H9 (cell line): ENCODE measurements around the gene MAP3K20. TPM values are rescaled to one million over a fixed set of nuclear protein-coding genes. Genes with fewer than 3 reads are reported as not detected.

ENCODE experiments used
- DNase-seq: peaks from one replicate; pipeline ENCODE4 v3.0.0-alpha.2; 2017
- H2AFZ ChIP-seq: one replicate; pipeline ENCODE4 v1.6.1; 2013; ENCODE audit warnings: mild to moderate bottlenecking, low read length, control low read depth, moderate library complexity
- H2AK5ac ChIP-seq: 2 replicates; pipeline ENCODE4 v1.6.1; 2013; ENCODE audit warnings: low read length, control low read depth, mixed read lengths; ENCODE audit not compliant: insufficient read length
- H2BK120ac ChIP-seq: one replicate; pipeline ENCODE4 v1.6.1; 2013; ENCODE audit warnings: low read depth, mild to moderate bottlenecking, low read length, control low read depth, inconsistent platforms; ENCODE audit not compliant: poor library complexity, severe bottlenecking
- H2BK12ac ChIP-seq: 2 replicates; pipeline ENCODE4 v1.6.1; 2013; ENCODE audit warnings: low read length, control low read depth, mixed read lengths, low read depth; ENCODE audit not compliant: insufficient read length
- H2BK15ac ChIP-seq: 2 replicates; pipeline ENCODE4 v1.6.1; 2013; ENCODE audit warnings: low read depth, low read length, control low read depth
- H2BK20ac ChIP-seq: one replicate; pipeline ENCODE4 v1.6.1; 2013; ENCODE audit warnings: low read depth, mild to moderate bottlenecking, low read length, control low read depth, inconsistent platforms; ENCODE audit not compliant: poor library complexity, severe bottlenecking
- H2BK5ac ChIP-seq: 2 replicates; pipeline ENCODE4 v1.6.1; 2013; ENCODE audit warnings: low read length, control low read depth, mixed read lengths; ENCODE audit not compliant: insufficient read length
- H3K14ac ChIP-seq: 2 replicates; pipeline ENCODE4 v1.6.1; 2013; ENCODE audit warnings: low read length, control low read depth; ENCODE audit not compliant: insufficient read depth
- H3K18ac ChIP-seq: 2 replicates; pipeline ENCODE4 v1.6.1; 2013; ENCODE audit warnings: low read depth, mild to moderate bottlenecking, mixed read lengths, low read length, control low read depth; ENCODE audit not compliant: insufficient read length
- H3K23ac ChIP-seq: 2 replicates; pipeline ENCODE4 v1.6.1; 2013; ENCODE audit warnings: low read length, control low read depth, mixed read lengths, low read depth; ENCODE audit not compliant: insufficient read length
- H3K23me2 ChIP-seq: 2 replicates; pipeline ENCODE4 v1.6.1; 2013; ENCODE audit warnings: low read depth, mild to moderate bottlenecking, mixed read lengths, low read length, control low read depth; ENCODE audit not compliant: insufficient read length, poor library complexity, severe bottlenecking
- H3K27ac ChIP-seq: 2 replicates; pipeline ENCODE4 v1.5.1; 2013; ENCODE audit warnings: low read length, control low read depth, mixed read lengths, low read depth; ENCODE audit not compliant: insufficient read length
- H3K27me3 ChIP-seq: 2 replicates; pipeline ENCODE4 v1.6.1; 2013; ENCODE audit warnings: low read length, control low read depth, inconsistent platforms; ENCODE audit not compliant: insufficient read depth
- H3K4ac ChIP-seq: 2 replicates; pipeline ENCODE4 v1.6.1; 2013; ENCODE audit warnings: low read depth, mild to moderate bottlenecking, control low read depth, inconsistent platforms, low read length, moderate library complexity
- H3K4me1 ChIP-seq: 2 replicates; pipeline ENCODE4 v1.6.1; 2013; ENCODE audit warnings: low read length, control low read depth, inconsistent platforms; ENCODE audit not compliant: insufficient read depth
- H3K4me2 ChIP-seq: 2 replicates; pipeline ENCODE4 v1.6.1; 2013; ENCODE audit warnings: low read length, control low read depth, mixed read lengths; ENCODE audit not compliant: insufficient read length, insufficient read depth
- H3K56ac ChIP-seq: 2 replicates; pipeline ENCODE4 v1.6.1; 2013; ENCODE audit warnings: low read depth, mild to moderate bottlenecking, mixed read lengths, low read length, control low read depth; ENCODE audit not compliant: insufficient read length
- H3K79me1 ChIP-seq: 2 replicates; pipeline ENCODE4 v1.6.1; 2013; ENCODE audit warnings: low read depth, mild to moderate bottlenecking, moderate library complexity, low read length, control low read depth, inconsistent platforms; ENCODE audit not compliant: insufficient read depth, poor library complexity, severe bottlenecking
- H3K79me2 ChIP-seq: 2 replicates; pipeline ENCODE4 v1.6.1; 2013; ENCODE audit warnings: low read length, control low read depth, inconsistent platforms; ENCODE audit not compliant: insufficient read depth
- H3K9ac ChIP-seq: 2 replicates; pipeline ENCODE4 v1.6.1; 2013; ENCODE audit warnings: low read length, control low read depth, mixed read lengths; ENCODE audit not compliant: insufficient read length; ENCODE audit errors: extremely low read depth
- H3K9me3 ChIP-seq: one replicate; pipeline ENCODE4 v1.6.1; 2013; ENCODE audit warnings: low read depth, low read length, inconsistent platforms; ENCODE audit not compliant: control insufficient read depth
- H3T11ph ChIP-seq: one replicate; pipeline ENCODE4 v1.6.1; 2013; ENCODE audit warnings: mild to moderate bottlenecking, low read length, control low read depth, inconsistent platforms
- H4K20me1 ChIP-seq: one replicate; pipeline ENCODE4 v1.6.1; 2013; ENCODE audit not compliant: control insufficient read depth, insufficient read length, insufficient read depth
- H4K5ac ChIP-seq: 2 replicates; pipeline ENCODE4 v1.6.1; 2013; ENCODE audit warnings: low read depth, mild to moderate bottlenecking, mixed read lengths, low read length, control low read depth; ENCODE audit not compliant: insufficient read length
- H4K8ac ChIP-seq: replicated peaks from 2 replicates; pipeline ENCODE4 v1.6.1; 2013; ENCODE audit warnings: low read length, control low read depth, mixed read lengths, low read depth; ENCODE audit not compliant: insufficient read length
- H4K91ac ChIP-seq: 2 replicates; pipeline ENCODE4 v1.6.1; 2013; ENCODE audit warnings: low read depth, mild to moderate bottlenecking, moderate library complexity, mixed read lengths, low read length, control low read depth; ENCODE audit not compliant: insufficient read length
- H3K27ac Mint-ChIP-seq, 3 experiments: 2 replicates in 2 of 3; 3 replicates in 1 of 3; pipeline ENCODE4 v1.8.0; 2020 to 2021; ENCODE audit warnings: mixed read lengths in 3 of 3, mild to moderate bottlenecking in 1 of 3, moderate library complexity in 1 of 3
- H3K27me3 Mint-ChIP-seq: 2 replicates; pipeline ENCODE4 v1.8.0; 2021; ENCODE audit warnings: low read depth, mild to moderate bottlenecking, moderate library complexity, mixed read lengths
- H3K36me3 Mint-ChIP-seq, 3 experiments: 2 replicates in 2 of 3; 3 replicates in 1 of 3; pipeline ENCODE4 v1.8.0; 2020 to 2021; ENCODE audit warnings: low read depth in 3 of 3, mixed read lengths in 3 of 3; ENCODE audit not compliant: insufficient read depth in 1 of 3
- H3K4me1 Mint-ChIP-seq, 2 experiments: 2 replicates each; pipeline ENCODE4 v1.8.0; 2020; ENCODE audit warnings: mixed read lengths in 2 of 2
- H3K4me3 Mint-ChIP-seq, 2 experiments: 2 replicates in 1 of 2; 3 replicates in 1 of 2; pipeline ENCODE4 v1.8.0; 2020 to 2021; ENCODE audit warnings: mild to moderate bottlenecking in 2 of 2, mixed read lengths in 2 of 2, moderate library complexity in 1 of 2
- H3K9me3 Mint-ChIP-seq, 2 experiments: 2 replicates in 1 of 2; 3 replicates in 1 of 2; pipeline ENCODE4 v1.8.0; 2020; ENCODE audit warnings: mild to moderate bottlenecking in 2 of 2, mixed read lengths in 2 of 2, moderate library complexity in 1 of 2
- WGBS: extraction: QIAGEN DNeasy Blood & Tissue Kit; methylation state at CpG from one replicate; pipeline ENCODE4 v1.1.7; 2013; ENCODE audit warnings: missing lambda C conversion rate, low lambda C conversion rate, mixed read lengths; ENCODE audit not compliant: insufficient read length; ENCODE audit errors: extremely low coverage; 5-methylcytosine and 5-hydroxymethylcytosine counted together
- total RNA-seq: library from RNA; stranded (reverse); gene quantifications from 2 replicates; pipeline ENCODE4 v1.2.1, GENCODE V29; 2021
- TF ChIP-seq, protein P1 (sequence below): fragments of 200-600 bp; sonication (generic); conservative IDR thresholded peaks from 3 replicates; pipeline ENCODE4 v1.8.0; 2021; ENCODE audit warnings: antibody characterized with exemption, mild to moderate bottlenecking

MAP3K20 gene
- total RNA-seq, 1 experiment from 2014 or later = 8.7 TPM

DNA sequence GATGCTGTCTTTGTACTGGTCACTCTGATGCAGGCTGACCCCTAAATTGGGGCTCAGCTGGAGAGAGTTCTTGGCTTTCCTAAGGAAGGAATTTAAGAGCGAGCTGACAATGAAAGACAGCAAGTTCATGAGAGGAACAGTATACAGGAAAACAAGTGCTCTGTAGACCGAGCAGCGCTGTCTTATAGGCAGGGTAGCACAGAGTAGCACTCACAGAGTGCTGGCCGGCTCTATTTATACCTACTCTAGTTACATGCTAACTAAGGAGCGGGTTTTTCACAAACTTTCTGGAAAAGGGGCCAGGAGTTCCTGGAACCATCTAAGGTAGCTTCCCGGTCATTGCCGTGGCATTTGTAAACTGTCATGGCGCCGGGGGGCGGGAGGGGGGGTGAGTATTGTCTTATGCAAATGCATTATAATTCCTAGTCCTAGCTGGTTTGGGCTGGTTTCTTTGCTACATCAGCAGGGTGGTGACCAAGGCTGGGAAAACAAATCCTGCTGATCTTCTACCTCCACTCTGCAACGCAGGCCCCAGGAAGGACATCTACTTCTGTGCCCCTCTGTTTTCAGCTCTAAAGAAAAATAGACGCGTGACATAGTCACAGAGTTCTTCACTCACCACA, 31.6 kb upstream of the MAP3K20 start:
- H4K91ac ChIP-seq = peak overlapping the region; percentile 33
- no peaks in the 10 kb centered on the region for H3K9me3 Mint-ChIP-seq
- no peak overlapping the region for H3T11ph ChIP-seq
- no CpG with 5 or more reads among the region's 13 CpGs for WGBS
- H2BK5ac ChIP-seq = no peak overlapping the region
- no peak overlapping the region for H4K5ac ChIP-seq
- no peak overlapping the region for H3K23ac ChIP-seq
- TF ChIP-seq, protein P1, sequence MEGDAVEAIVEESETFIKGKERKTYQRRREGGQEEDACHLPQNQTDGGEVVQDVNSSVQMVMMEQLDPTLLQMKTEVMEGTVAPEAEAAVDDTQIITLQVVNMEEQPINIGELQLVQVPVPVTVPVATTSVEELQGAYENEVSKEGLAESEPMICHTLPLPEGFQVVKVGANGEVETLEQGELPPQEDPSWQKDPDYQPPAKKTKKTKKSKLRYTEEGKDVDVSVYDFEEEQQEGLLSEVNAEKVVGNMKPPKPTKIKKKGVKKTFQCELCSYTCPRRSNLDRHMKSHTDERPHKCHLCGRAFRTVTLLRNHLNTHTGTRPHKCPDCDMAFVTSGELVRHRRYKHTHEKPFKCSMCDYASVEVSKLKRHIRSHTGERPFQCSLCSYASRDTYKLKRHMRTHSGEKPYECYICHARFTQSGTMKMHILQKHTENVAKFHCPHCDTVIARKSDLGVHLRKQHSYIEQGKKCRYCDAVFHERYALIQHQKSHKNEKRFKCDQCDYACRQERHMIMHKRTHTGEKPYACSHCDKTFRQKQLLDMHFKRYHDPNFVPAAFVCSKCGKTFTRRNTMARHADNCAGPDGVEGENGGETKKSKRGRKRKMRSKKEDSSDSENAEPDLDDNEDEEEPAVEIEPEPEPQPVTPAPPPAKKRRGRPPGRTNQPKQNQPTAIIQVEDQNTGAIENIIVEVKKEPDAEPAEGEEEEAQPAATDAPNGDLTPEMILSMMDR = no peak
- H2BK12ac ChIP-seq = no peak overlapping the region
- no peak overlapping the region for H3K4me3 Mint-ChIP-seq
- H3K14ac ChIP-seq = no peak overlapping the region; the same call in 1 of the 2 replicates
- no peaks in the 10 kb centered on the region for H4K20me1 ChIP-seq
- no peak overlapping the region for H3K4ac ChIP-seq
- no peaks in the 10 kb centered on the region for H3K79me2 ChIP-seq
- H3K4me1 Mint-ChIP-seq = peaks cover 0 to 4% of the 10 kb centered on the region in 2 experiments; a peak in 2 of 4 replicates
- H3K4me2 ChIP-seq = no peak overlapping the region
- H3K23me2 ChIP-seq = no peaks in the 10 kb centered on the region
- no peak overlapping the region for H3K9ac ChIP-seq
- no peak overlapping the region for H3K18ac ChIP-seq
- no peaks in the 10 kb centered on the region for H3K27me3 Mint-ChIP-seq
- no peak overlapping the region for H3K27ac ChIP-seq
- no peak overlapping the region for H4K8ac ChIP-seq
- H3K27ac Mint-ChIP-seq = no peak overlapping the region
- no peaks in the 10 kb centered on the region for H3K36me3 Mint-ChIP-seq
- H3K56ac ChIP-seq = no peak overlapping the region
- H3K27me3 ChIP-seq = no peaks in the 10 kb centered on the region
- no peaks in the 10 kb centered on the region for H3K9me3 ChIP-seq
- no peak overlapping the region for H2BK15ac ChIP-seq
- no peak overlapping the region for H2AFZ ChIP-seq
- H2BK20ac ChIP-seq = no peak overlapping the region
- H2BK120ac ChIP-seq = no peak overlapping the region
- H2AK5ac ChIP-seq = no peak overlapping the region
- no peaks in the 10 kb centered on the region for H3K4me1 ChIP-seq
- DNase-seq = no peak
- H3K79me1 ChIP-seq = no peaks in the 10 kb centered on the region
